IMR-90 (cell line): ENCODE data around the gene SAMHD1. TPM values are rescaled to one million over a fixed set of nuclear protein-coding genes. Genes with fewer than 3 reads are reported as not detected.

Experiments used
- ATAC-seq: fragments of 200-7000 bp; cut with Tn5 transposase; 2 replicates; pipeline ENCODE4 v1.9.1; 2020; ENCODE audit warnings: low read depth, mild to moderate bottlenecking, moderate library complexity
- BruUV-seq: library from RNA; stranded (reverse); fragments of 400-500 nt; replicated peaks from 2 replicates; lab custom pipeline; 2021; lab: Mats Ljungman, UMichigan
- CTCF ChIA-PET: fragments of 300-600 bp; formaldehyde crosslinking; extraction: SDS; loops from one replicate; lab custom pipeline; 2021; ENCODE audit warnings: antibody characterized with exemption; lab: Yijun Ruan, JAX
- POLR2A ChIA-PET: fragments of 300-600 bp; sonication (Branson Sonifier 250); formaldehyde crosslinking; loops from one replicate; lab custom pipeline; 2022; ENCODE audit warnings: antibody characterized with exemption; ENCODE audit not compliant: unreplicated experiment; lab: Charles Lee
- DNase-seq: peaks from one replicate; pipeline ENCODE4 v3.0.0; 2013
- H2AFZ ChIP-seq: replicated peaks from 2 replicates; pipeline ENCODE3; 2013; ENCODE audit warnings: low read length, mild to moderate bottlenecking; ENCODE audit not compliant: poor library complexity
- H2AK5ac ChIP-seq: 2 replicates; pipeline ENCODE4 v1.6.1; 2013; ENCODE audit warnings: low read depth, low read length, inconsistent platforms
- H2AK9ac ChIP-seq: replicated peaks from 2 replicates; pipeline ENCODE3; 2013; ENCODE audit warnings: mild to moderate bottlenecking, low read depth, low read length, moderate library complexity; ENCODE audit not compliant: poor library complexity
- H2BK120ac ChIP-seq: 2 replicates; pipeline ENCODE4 v1.6.1; 2013; ENCODE audit warnings: low read depth, low read length, inconsistent platforms
- H2BK15ac ChIP-seq: 3 replicates; pipeline ENCODE4 v1.6.1; 2013; ENCODE audit warnings: low read depth, low read length, inconsistent platforms
- H2BK20ac ChIP-seq: 2 replicates; pipeline ENCODE4 v1.6.1; 2013; ENCODE audit warnings: low read depth, mild to moderate bottlenecking, inconsistent platforms, low read length, moderate library complexity
- H2BK5ac ChIP-seq: 2 replicates; pipeline ENCODE4 v1.6.1; 2013; ENCODE audit warnings: mild to moderate bottlenecking, low read depth, low read length, inconsistent platforms; ENCODE audit not compliant: poor library complexity, severe bottlenecking
- H3K14ac ChIP-seq: replicated peaks from 2 replicates; pipeline ENCODE4 v1.6.1; 2013; ENCODE audit warnings: low read depth, low read length, inconsistent platforms
- H3K18ac ChIP-seq: 2 replicates; pipeline ENCODE4 v1.6.1; 2013; ENCODE audit warnings: low read depth, low read length, control low read depth
- H3K23ac ChIP-seq: 2 replicates; pipeline ENCODE4 v1.6.1; 2013; ENCODE audit warnings: low read depth, low read length, inconsistent platforms
- H3K27ac ChIP-seq: 2 replicates; pipeline ENCODE4 v1.5.1; 2013; ENCODE audit warnings: mild to moderate bottlenecking, control low read depth, low read length; ENCODE audit not compliant: insufficient read depth
- H3K27me3 ChIP-seq: 2 replicates; pipeline ENCODE4 v1.6.1; 2013; ENCODE audit warnings: low read length; ENCODE audit not compliant: control insufficient read depth, insufficient read depth
- H3K36me3 ChIP-seq: 2 replicates; pipeline ENCODE4 v1.6.1; 2013; ENCODE audit warnings: low read length, mixed read lengths; ENCODE audit not compliant: control insufficient read depth, insufficient read depth
- H3K4ac ChIP-seq: 2 replicates; pipeline ENCODE4 v1.6.1; 2013; ENCODE audit warnings: low read depth, low read length, inconsistent platforms
- H3K4me1 ChIP-seq: 2 replicates; pipeline ENCODE4 v1.6.1; 2013; ENCODE audit warnings: low read length, mixed read lengths; ENCODE audit not compliant: control insufficient read depth, insufficient read depth
- H3K4me2 ChIP-seq: 2 replicates; pipeline ENCODE4 v1.6.1; 2013; ENCODE audit warnings: low read depth, mild to moderate bottlenecking, control low read depth, low read length, moderate library complexity
- H3K4me3 ChIP-seq: 2 replicates; pipeline ENCODE4 v1.5.1; 2013; ENCODE audit warnings: low read depth, mild to moderate bottlenecking, control low read depth, low read length, moderate library complexity; ENCODE audit not compliant: insufficient read depth
- H3K56ac ChIP-seq: 2 replicates; pipeline ENCODE4 v1.6.1; 2013; ENCODE audit warnings: low read length, inconsistent platforms; ENCODE audit not compliant: insufficient read depth; ENCODE audit errors: extremely low read depth
- H3K79me1 ChIP-seq, 2 experiments: 2 replicates each; pipeline ENCODE4 v1.6.1; 2013; ENCODE audit warnings: low read length in 2 of 2, inconsistent platforms in 1 of 2, low read depth in 1 of 2
- H3K9ac ChIP-seq: 2 replicates; pipeline ENCODE4 v1.6.1; 2013; ENCODE audit warnings: low read depth, low read length, control low read depth
- H3K9me1 ChIP-seq: 2 replicates; pipeline ENCODE4 v1.6.1; 2013; ENCODE audit warnings: low read length, inconsistent platforms; ENCODE audit not compliant: insufficient read depth
- H3K9me3 ChIP-seq: 2 replicates; pipeline ENCODE4 v1.6.1; 2013; ENCODE audit warnings: low read length; ENCODE audit not compliant: control insufficient read depth, insufficient read depth
- H4K20me1 ChIP-seq: 2 replicates; pipeline ENCODE4 v1.6.1; 2013; ENCODE audit warnings: low read length, inconsistent platforms; ENCODE audit not compliant: insufficient read depth
- H4K5ac ChIP-seq: 2 replicates; pipeline ENCODE4 v1.6.1; 2013; ENCODE audit warnings: mild to moderate bottlenecking, low read depth, low read length, control low read depth
- H4K8ac ChIP-seq, 2 experiments: 2 replicates each; pipeline ENCODE4 v1.6.1; 2013; ENCODE audit warnings: low read depth in 2 of 2, low read length in 2 of 2, control low read depth in 1 of 2, inconsistent platforms in 1 of 2
- H4K91ac ChIP-seq: 2 replicates; pipeline ENCODE4 v1.6.1; 2013; ENCODE audit warnings: low read depth, low read length, inconsistent platforms; ENCODE audit not compliant: insufficient read depth
- CEBPB ChIP-seq: IDR thresholded peaks from 2 replicates; pipeline ENCODE4 v1.6.1; 2012; ENCODE audit warnings: low read depth, low read length, improper control_type of control experiment
- CHD1 ChIP-seq: IDR thresholded peaks from 2 replicates; pipeline ENCODE4 v1.6.1; 2012; ENCODE audit warnings: low read depth, low read length, improper control_type of control experiment
- MAFK ChIP-seq: IDR thresholded peaks from 2 replicates; pipeline ENCODE4 v1.6.1; 2012; ENCODE audit warnings: low read depth, low read length, improper control_type of control experiment
- MXI1 ChIP-seq: IDR thresholded peaks from 2 replicates; pipeline ENCODE4 v1.6.1; 2012; ENCODE audit warnings: low read depth, mild to moderate bottlenecking, low read length, moderate library complexity, borderline replicate concordance
- RAD21 ChIP-seq: IDR thresholded peaks from 2 replicates; pipeline ENCODE4 v1.6.1; 2012; ENCODE audit warnings: low read length, improper control_type of control experiment
- SMC3 ChIP-seq: fragments of 150-350 bp; IDR thresholded peaks from 2 replicates; pipeline ENCODE4 v1.6.1; 2016; ENCODE audit warnings: low read depth, mild to moderate bottlenecking, antibody characterized with exemption, low read length, moderate library complexity
- WGBS, 2 experiments: methylation state at CpG; one replicate each; pipeline versions ENCODE4 v1.1.5 to v1.1.7; 2013; ENCODE audit warnings: missing lambda C conversion rate in 2 of 2; ENCODE audit not compliant: insufficient read length in 1 of 2; ENCODE audit errors: extremely low coverage in 2 of 2; 5-methylcytosine and 5-hydroxymethylcytosine counted together
- dilution Hi-C: fragments of 300-500 bp; cut with HindIII; formaldehyde crosslinking; loops from one replicate; pipeline ENCODE4 v1.14.3; 2018; ENCODE audit warnings: low sequenced_read_pairs; ENCODE audit not compliant: unreplicated experiment
- in situ Hi-C: fragments of 300-500 bp; cut with MboI; formaldehyde crosslinking; loops from 3 replicates; pipeline ENCODE4 v1.14.3; 2019; ENCODE audit warnings: low sequenced_read_pairs, inconsistent platforms, mixed read lengths
- intact Hi-C: fragments of 100-400 bp; cut with micrococcal nuclease; formaldehyde crosslinking; loops from 2 replicates; pipeline ENCODE4 v1.10.0; 2022
- polyA plus RNA-seq, 3 experiments: library from polyadenylated mRNA; depleted of rRNA; stranded (reverse); fragments of >200 nt; gene quantifications; 2 replicates each; pipeline ENCODE4 v1.2.3, GENCODE V29; 2012; ENCODE audit warnings: low replicate concordance in 1 of 3
- total RNA-seq: library from RNA; depleted of rRNA; stranded (reverse); fragments of >200 nt; gene quantifications from 2 replicates; pipeline ENCODE4 v1.2.3, GENCODE V29; 2012

SAMHD1 gene
- total and polyA plus RNA-seq, 2 of the 4 experiments (the other 2 are of a cell fraction), result 6.3 to 14.9 TPM

DNA sequence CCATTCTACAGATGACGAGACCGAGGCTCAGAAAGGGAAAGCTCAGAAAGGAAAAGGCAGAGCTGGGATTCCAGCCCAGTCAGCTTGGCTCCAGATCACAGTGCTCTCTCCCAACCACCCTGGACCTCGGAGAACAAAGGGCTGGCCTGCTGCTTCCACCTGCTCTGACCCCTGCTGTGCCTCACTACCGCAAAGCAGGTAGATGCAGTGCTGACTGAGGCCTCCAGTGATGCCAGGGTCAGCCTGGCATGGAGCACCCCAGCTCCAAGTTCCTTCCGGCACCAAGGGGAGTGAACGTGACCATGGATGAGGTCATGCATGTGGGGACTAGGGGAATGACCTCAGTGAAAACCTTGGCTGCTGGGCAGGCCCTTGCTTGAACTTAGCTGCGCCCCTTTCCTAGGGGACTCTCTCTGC is 96.3 kb downstream of the SAMHD1 start:
- in situ Hi-C loops, result no loop called here
- no TSS peak for BruUV-seq
- POLR2A ChIA-PET, result no interaction called here
- Histone ChIP-seq H2BK120ac (peak overlapping the region; percentile 3; the same call in 1 of the 2 replicates), H3K36me3 (peaks cover 17% of the 10 kb centered on the region; the same call in 1 of the 2 replicates), H3K79me1 (peaks cover 21 to 89% of the 10 kb centered on the region in 2 experiments), H3K9me3 (peaks cover 3% of the 10 kb centered on the region), H4K20me1 (peaks cover 62% of the 10 kb centered on the region), H3K4me3 (no peak overlapping the region), H2AK5ac (peak overlapping the region; percentile 66; the same call in 1 of the 2 replicates), H3K56ac (no peak overlapping the region), H3K27me3 (no peaks in the 10 kb centered on the region), H3K4me2 (no peak overlapping the region), H2AK9ac (peak overlapping the region; percentile 80), H4K8ac (peak overlapping the region in 1 of 2 experiments; percentile 60; a peak in 2 of 4 replicates), H2BK5ac (peak overlapping the region; percentile 32), H3K18ac (no peak overlapping the region), H3K9me1 (peaks cover 47% of the 10 kb centered on the region), H2BK15ac (no peak overlapping the region), H2AFZ (no peak overlapping the region), H4K5ac (no peak overlapping the region), H3K4ac (peak overlapping the region; percentile 34; the same call in 1 of the 2 replicates), H3K14ac (peak overlapping the region; percentile 66), H3K23ac (no peak overlapping the region), H3K27ac (no peak overlapping the region), H3K9ac (no peak overlapping the region), H3K4me1 (peaks cover 43% of the 10 kb centered on the region), H4K91ac (no peak overlapping the region; the same call in none of the 2 replicates), H2BK20ac (no peak overlapping the region)
- CTCF ChIA-PET, result interaction anchor here (0.5 to 1.6 kb wide), 3 partner anchors 19 to 1416 kb away, joined by 3 to 5 read pairs (median 4); no protein-coding TSS in a partner anchor
- DNase-seq, result no peak
- intact Hi-C loops, result no loop called here
- ATAC-seq, result no peak
- no peak for TF ChIP-seq SMC3
- no peak for TF ChIP-seq MXI1
- TF ChIP-seq MAFK, result no peak
- TF ChIP-seq CHD1, result no peak
- TF ChIP-seq RAD21, result no peak
- TF ChIP-seq CEBPB, result no peak
- dilution Hi-C loops, result no loop called here
- WGBS, 2 experiments, result 100% methylated on average over 1 of the region's 7 CpGs; no CpG with 5 or more reads in 1 of the 2 experiments
